BE2C (cell line): ENCODE data around the gene PEDS1.

Experiments used
- DNase-seq: peaks from one replicate; pipeline ENCODE4 v3.0.0-alpha.2; 2020
- H3K27me3 ChIP-seq: fragments of 250-450 bp; sonication (Bioruptor Pico); 2 replicates; pipeline ENCODE4 v1.5.1; 2020; ENCODE audit warnings: mild to moderate bottlenecking
- H3K36me3 ChIP-seq: fragments of 250-450 bp; sonication (Bioruptor Pico); 2 replicates; pipeline ENCODE4 v1.5.1; 2020; ENCODE audit warnings: mild to moderate bottlenecking
- H3K4me1 ChIP-seq: fragments of 250-450 bp; sonication (Bioruptor Pico); 2 replicates; pipeline ENCODE4 v1.5.1; 2020
- H3K4me3 ChIP-seq: 2 replicates; pipeline ENCODE4 v1.5.1; 2011; ENCODE audit warnings: low read depth, low read length
- H3K9me3 ChIP-seq: fragments of 250-450 bp; sonication (Bioruptor Pico); 2 replicates; pipeline ENCODE4 v1.5.1; 2020
- CTCF ChIP-seq: IDR thresholded peaks from 2 replicates; pipeline ENCODE4 v1.5.1; 2012; ENCODE audit warnings: mild to moderate bottlenecking, low read depth, low read length

Gene PEDS1

GRCh38 chr20:50133041-50133440 lies 20.5 kb downstream of the PEDS1 start:
- Histone ChIP-seq H3K4me3 (no peak overlapping the region), H3K4me1 (no peaks in the 10 kb centered on the region), H3K36me3 (peaks cover 52% of the 10 kb centered on the region), H3K27me3 (no peaks in the 10 kb centered on the region), H3K9me3 (no peaks in the 10 kb centered on the region)
- DNase-seq = no peak
- TF ChIP-seq CTCF = no peak

- H3K36me3 ChIP-seq = peaks cover 59% of the 10 kb centered on the region
- TF ChIP-seq CTCF = no peak
- DNase-seq = no peak
- H3K4me3 ChIP-seq = no peak overlapping the region
- H3K27me3 ChIP-seq = no peaks in the 10 kb centered on the region
- no peaks in the 10 kb centered on the region for H3K9me3 ChIP-seq
- no peaks in the 10 kb centered on the region; the same call in 1 of the 2 replicates for H3K4me1 ChIP-seq
Measured at GRCh38 chr20:50130995-50131394, 22.5 kb downstream of the PEDS1 start.

- no peaks in the 10 kb centered on the region; the same call in 1 of the 2 replicates for H3K4me1 ChIP-seq
- H3K36me3 ChIP-seq = peaks cover 61% of the 10 kb centered on the region
- no peaks in the 10 kb centered on the region for H3K9me3 ChIP-seq
- H3K4me3 ChIP-seq = no peak overlapping the region
- no peak for TF ChIP-seq CTCF
- no peaks in the 10 kb centered on the region for H3K27me3 ChIP-seq
- no peak for DNase-seq
Measured at GRCh38 chr20:50130356-50130723, 23.2 kb downstream of the PEDS1 start.

- no peaks in the 10 kb centered on the region for H3K27me3 ChIP-seq
- H3K4me1 ChIP-seq = no peaks in the 10 kb centered on the region; the same call in 1 of the 2 replicates
- no peak for TF ChIP-seq CTCF
- H3K36me3 ChIP-seq = peaks cover 61% of the 10 kb centered on the region
- no peaks in the 10 kb centered on the region for H3K9me3 ChIP-seq
- no peak overlapping the region for H3K4me3 ChIP-seq
- DNase-seq = peak; percentile 37
Measured at GRCh38 chr20:50129662-50130355, 23.7 kb downstream of the PEDS1 start.

DNA sequence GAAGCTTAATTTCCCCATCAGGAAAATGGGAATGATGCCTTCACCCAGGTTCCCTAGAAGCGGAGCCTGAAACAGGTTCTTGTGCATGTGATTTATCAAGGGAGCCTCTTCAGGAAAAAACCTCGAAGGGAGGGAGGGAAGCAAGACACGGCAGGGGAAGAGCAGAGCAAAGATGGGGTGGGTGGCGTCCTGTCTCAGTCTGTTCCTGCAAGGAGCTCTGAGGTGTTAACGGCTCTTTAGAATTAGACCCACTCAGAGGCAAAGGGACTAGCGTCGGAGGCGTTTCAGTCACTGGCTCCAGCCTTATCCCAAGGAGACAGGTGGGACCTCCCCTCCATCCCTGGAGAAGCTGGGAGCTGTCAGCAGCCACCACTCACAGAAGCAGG lies 25.0 kb downstream of the PEDS1 start:
- Histone ChIP-seq H3K4me1 (no peaks in the 10 kb centered on the region; the same call in 1 of the 2 replicates), H3K9me3 (no peaks in the 10 kb centered on the region), H3K36me3 (peaks cover 57% of the 10 kb centered on the region), H3K27me3 (no peaks in the 10 kb centered on the region), H3K4me3 (no peak overlapping the region)
- no peak for TF ChIP-seq CTCF
- no peak for DNase-seq
